H1 (cell line): ENCODE measurements around the gene TINAGL1. TPM values are rescaled to one million over a fixed set of nuclear protein-coding genes. Genes with fewer than 3 reads are reported as not detected.

ENCODE experiments used
- CTCF ChIA-PET: fragments of 300-600 bp; sonication (Branson Sonifier 250); formaldehyde crosslinking; loops from one replicate; lab custom pipeline; 2021; ENCODE audit not compliant: partially characterized antibody; lab: Charles Lee
- POLR2A ChIA-PET: fragments of 300-600 bp; sonication (Branson Sonifier 250); formaldehyde crosslinking; loops from one replicate; lab custom pipeline; 2021; ENCODE audit warnings: inconsistent platforms; ENCODE audit not compliant: partially characterized antibody; lab: Charles Lee
- DNase-seq, 2 experiments: peaks; one replicate each; pipeline versions ENCODE4 v3.0.0 to v3.0.0-alpha.2; 2010 to 2022; ENCODE audit warnings: low spot score in 2 of 2, low read depth in 1 of 2, mixed read lengths in 1 of 2
- FAIRE-seq: peaks from 2 replicates; lab custom pipeline; 2011; peaks lifted over from hg19 to GRCh38; lab: Jason Lieb, UNC
- H2AFZ ChIP-seq: 2 replicates; pipeline ENCODE4 v1.8.1; 2012; ENCODE audit warnings: low read length, inconsistent platforms
- H2AK5ac ChIP-seq: 2 replicates; pipeline ENCODE4 v1.6.1; 2013; ENCODE audit warnings: low read depth, low read length
- H2BK120ac ChIP-seq: replicated peaks from 2 replicates; pipeline ENCODE3; 2013; ENCODE audit warnings: low read depth, low read length, inconsistent platforms
- H2BK12ac ChIP-seq: 2 replicates; pipeline ENCODE4 v1.6.1; 2013; ENCODE audit warnings: low read depth, low read length
- H2BK15ac ChIP-seq: 2 replicates; pipeline ENCODE4 v1.6.1; 2013; ENCODE audit warnings: low read length
- H2BK20ac ChIP-seq: 2 replicates; pipeline ENCODE4 v1.6.1; 2013; ENCODE audit warnings: low read length
- H2BK5ac ChIP-seq: 2 replicates; pipeline ENCODE4 v1.6.1; 2013; ENCODE audit warnings: low read depth, low read length
- H3K14ac ChIP-seq: 2 replicates; pipeline ENCODE4 v1.6.1; 2013; ENCODE audit warnings: inconsistent platforms; ENCODE audit not compliant: insufficient read length
- H3K18ac ChIP-seq: 2 replicates; pipeline ENCODE4 v1.6.1; 2013; ENCODE audit warnings: low read length; ENCODE audit errors: extremely low read depth
- H3K23ac ChIP-seq: 2 replicates; pipeline ENCODE4 v1.6.1; 2013; ENCODE audit warnings: inconsistent platforms; ENCODE audit not compliant: insufficient read length
- H3K23me2 ChIP-seq: 2 replicates; pipeline ENCODE4 v1.6.1; 2013; ENCODE audit warnings: low read depth, low read length
- H3K27ac ChIP-seq: 2 replicates; pipeline ENCODE4 v1.6.1; 2011; ENCODE audit warnings: low read depth, low read length, inconsistent platforms
- H3K27me3 ChIP-seq, 4 experiments: replicated peaks in 1 of 4; 1 replicate in 1 of 4; 2 replicates in 3 of 4; pipeline versions ENCODE4 v1.6.1 to v1.8.1; 2011 to 2013; ENCODE audit warnings: low read length in 3 of 4, mild to moderate bottlenecking in 3 of 4, inconsistent platforms in 2 of 4, mixed read lengths in 2 of 4, moderate library complexity in 1 of 4; ENCODE audit not compliant: control insufficient read depth in 3 of 4, insufficient read depth in 3 of 4; ENCODE audit errors: extremely low read depth in 1 of 4
- H3K36me3 ChIP-seq, 4 experiments: 2 replicates each; pipeline versions ENCODE4 v1.6.1 to v1.8.1; 2011 to 2013; ENCODE audit warnings: mild to moderate bottlenecking in 4 of 4, low read length in 3 of 4, moderate library complexity in 2 of 4, control low read depth in 1 of 4, inconsistent platforms in 1 of 4; ENCODE audit not compliant: insufficient read depth in 4 of 4, control insufficient read depth in 2 of 4
- H3K4ac ChIP-seq: replicated peaks from 2 replicates; pipeline ENCODE3; 2013; ENCODE audit warnings: low read length, low read depth, mixed read lengths, inconsistent platforms; ENCODE audit not compliant: insufficient read length
- H3K4me1 ChIP-seq, 4 experiments: replicated peaks in 1 of 4; 1 replicate in 1 of 4; 2 replicates in 3 of 4; pipeline versions ENCODE4 v1.6.1 to v1.8.1; 2011 to 2013; ENCODE audit warnings: low read length in 3 of 4, inconsistent platforms in 2 of 4, mixed read lengths in 1 of 4; ENCODE audit not compliant: insufficient read depth in 4 of 4, control insufficient read depth in 3 of 4
- H3K4me2 ChIP-seq, 2 experiments: 2 replicates each; pipeline versions ENCODE4 v1.6.1 to v1.8.1; 2011 to 2013; ENCODE audit warnings: low read depth in 2 of 2, low read length in 2 of 2, control low read depth in 1 of 2, inconsistent platforms in 1 of 2, mild to moderate bottlenecking in 1 of 2; ENCODE audit not compliant: insufficient read depth in 1 of 2
- H3K4me3 ChIP-seq, 4 experiments: fragments of 200-600, 300-600 bp in 1 of 4; sonication (generic), shearing (Covaris generic), sonication (Bioruptor Twin) in 1 of 4; 2 replicates each; pipeline versions ENCODE4 v1.5.1 to v1.8.1; 2011 to 2016; ENCODE audit warnings: low read length in 4 of 4, low read depth in 3 of 4, control low read depth in 2 of 4, inconsistent platforms in 2 of 4, mild to moderate bottlenecking in 2 of 4, mixed read lengths in 1 of 4, moderate library complexity in 1 of 4; ENCODE audit not compliant: insufficient read depth in 2 of 4; ENCODE audit errors: extremely low read depth in 1 of 4
- H3K56ac ChIP-seq: replicated peaks from 2 replicates; pipeline ENCODE3; 2013; ENCODE audit warnings: low read depth, mild to moderate bottlenecking, mixed read lengths, low read length, inconsistent platforms; ENCODE audit not compliant: insufficient read length
- H3K79me1 ChIP-seq: 2 replicates; pipeline ENCODE4 v1.6.1; 2013; ENCODE audit warnings: low read depth, low read length, control low read depth
- H3K79me2 ChIP-seq, 2 experiments: 2 replicates each; pipeline versions ENCODE4 v1.6.1 to v1.8.1; 2012 to 2013; ENCODE audit warnings: low read length in 2 of 2, mild to moderate bottlenecking in 2 of 2, inconsistent platforms in 1 of 2; ENCODE audit not compliant: insufficient read depth in 2 of 2, control insufficient read depth in 1 of 2
- H3K9ac ChIP-seq, 4 experiments: replicated peaks in 1 of 4; 1 replicate in 1 of 4; 2 replicates in 3 of 4; pipeline versions ENCODE4 v1.6.1 to v1.8.1; 2011 to 2013; ENCODE audit warnings: low read depth in 3 of 4, low read length in 3 of 4, control low read depth in 2 of 4, mild to moderate bottlenecking in 2 of 4, moderate library complexity in 2 of 4, inconsistent platforms in 1 of 4; ENCODE audit errors: extremely low read depth in 1 of 4
- H3K9me3 ChIP-seq, 2 experiments: 2 replicates each; pipeline versions ENCODE4 v1.6.1 to v1.8.1; 2012 to 2013; ENCODE audit warnings: mild to moderate bottlenecking in 2 of 2, moderate library complexity in 2 of 2, control low read depth in 1 of 2, inconsistent platforms in 1 of 2, low read depth in 1 of 2, low read length in 1 of 2, mixed read lengths in 1 of 2; ENCODE audit not compliant: insufficient read depth in 2 of 2
- H4K20me1 ChIP-seq, 2 experiments: replicated peaks in 1 of 2; 2 replicates each; pipeline versions ENCODE3 to v1.8.1; 2011 to 2013; ENCODE audit warnings: inconsistent platforms in 2 of 2, low read length in 2 of 2, mild to moderate bottlenecking in 1 of 2; ENCODE audit not compliant: insufficient read depth in 2 of 2, control insufficient read depth in 1 of 2
- H4K5ac ChIP-seq: 2 replicates; pipeline ENCODE4 v1.6.1; 2013; ENCODE audit warnings: low read length, low read depth, mixed read lengths, inconsistent platforms; ENCODE audit not compliant: insufficient read length
- H4K8ac ChIP-seq: 2 replicates; pipeline ENCODE4 v1.8.0; 2013; ENCODE audit warnings: mild to moderate bottlenecking, moderate library complexity, low read length, inconsistent platforms; ENCODE audit not compliant: insufficient read depth; ENCODE audit errors: extremely low read depth
- H4K91ac ChIP-seq: replicated peaks from 2 replicates; pipeline ENCODE3; 2013; ENCODE audit warnings: low read length, mixed read lengths, inconsistent platforms; ENCODE audit not compliant: insufficient read length
- BCL11A ChIP-seq, 2 experiments: IDR thresholded peaks; one replicate each; pipeline ENCODE4 v1.6.1; 2011; ENCODE audit warnings: low read depth in 2 of 2, low read length in 2 of 2, mild to moderate bottlenecking in 2 of 2
- SUZ12 ChIP-seq: fragments of 200-600 bp; sonication (generic); IDR thresholded peaks from 2 replicates; pipeline ENCODE4 v1.6.1; 2012; ENCODE audit warnings: mild to moderate bottlenecking, inconsistent platforms, low read length, moderate library complexity, mixed read lengths
- WGBS, 2 experiments: shearing (Covaris generic) in 1 of 2; methylation state at CpG; one replicate each; pipeline versions ENCODE4 v1.1.6 to v1.1.7; 2013 to 2015; ENCODE audit warnings: low lambda C conversion rate in 2 of 2, mixed read lengths in 2 of 2, inconsistent platforms in 1 of 2, low coverage in 1 of 2, missing lambda C conversion rate in 1 of 2; ENCODE audit not compliant: insufficient replicate concordance in 2 of 2, insufficient coverage in 1 of 2, insufficient read length in 1 of 2; ENCODE audit errors: extremely low coverage in 1 of 2, missing lambda C conversion rate in 1 of 2; 5-methylcytosine and 5-hydroxymethylcytosine counted together
- polyA plus RNA-seq, 7 experiments: library from polyadenylated mRNA; depleted of rRNA in 3 of 7; stranded (reverse) in 5 of 7; unstranded in 2 of 7; fragments of >200 nt in 5 of 7; fragments of 200-250 nt in 2 of 7; gene quantifications; 1 replicate in 5 of 7; 2 replicates in 1 of 7; 4 replicates in 1 of 7; pipeline versions ENCODE4 v1.2.1 to v1.2.3, GENCODE V29; 2011 to 2013; ENCODE audit warnings: missing spikeins in 2 of 7, mixed read lengths in 2 of 7
- total RNA-seq: library from RNA; stranded (reverse); fragmentation: NEBNext Ultra II Directional; extraction: Animal tissue kit (Norgen Biotek cat#: 25700); gene quantifications from 2 replicates; pipeline ENCODE4 v1.2.1, GENCODE V29; 2021
- TF ChIP-seq, protein P1 (sequence below), 3 experiments: IDR thresholded peaks; 1 replicate in 2 of 3; 2 replicates in 1 of 3; pipeline versions ENCODE4 v1.5.1 to v1.6.1; 2011; ENCODE audit warnings: low read length in 3 of 3, mild to moderate bottlenecking in 3 of 3, inconsistent platforms in 2 of 3, low read depth in 1 of 3, moderate library complexity in 1 of 3; ENCODE audit not compliant: insufficient read depth in 1 of 3; ENCODE audit errors: control extremely low read depth in 1 of 3

Gene TINAGL1
- total and polyA plus RNA-seq, 2 of the 8 experiments (the other 6 are each of a cell fraction or from before 2014, with no cell fraction given), result 11.2 to 21.7 TPM

DNA sequence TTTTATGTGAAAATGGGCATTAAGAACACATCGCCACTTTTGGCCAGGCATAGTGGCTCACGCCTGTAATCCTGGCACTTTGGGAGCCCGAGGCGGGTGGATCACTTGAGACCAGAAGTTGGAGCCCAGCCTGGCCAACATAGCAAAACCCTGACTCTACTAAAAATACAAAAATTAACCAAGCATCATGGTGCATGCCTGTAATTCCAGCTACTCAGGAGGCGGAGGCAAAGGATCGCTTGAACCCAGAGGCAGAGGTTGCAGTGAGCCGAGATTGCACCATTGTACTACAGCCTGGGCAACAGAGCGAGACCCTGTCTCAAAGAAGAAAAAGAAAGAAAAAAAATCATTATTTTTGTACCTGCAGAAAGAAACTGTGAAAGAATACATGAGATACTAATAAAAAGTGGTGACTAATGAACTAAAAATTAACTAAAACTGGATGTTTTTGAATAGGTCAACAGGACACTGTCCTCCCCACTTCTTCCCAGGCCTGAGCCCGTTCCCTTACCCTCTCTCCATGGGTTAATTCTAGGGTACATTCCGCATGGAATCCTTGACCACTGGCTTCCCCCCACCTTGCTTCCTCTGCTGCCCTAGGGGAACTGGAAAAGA, 8.3 kb upstream of the TINAGL1 start:
- Histone ChIP-seq H3K4me1 (peaks cover 0 to 6% (median 5%) of the 10 kb centered on the region in 4 experiments; a peak in 5 of 7 replicates), H3K4me3 (no peak overlapping the region), H2BK5ac (no peak overlapping the region), H3K23ac (no peak overlapping the region), H2AK5ac (no peak overlapping the region), H4K8ac (no peak overlapping the region), H3K18ac (no peak overlapping the region), H4K5ac (no peak overlapping the region), H3K79me1 (no peaks in the 10 kb centered on the region), H3K79me2 (no peaks in the 10 kb centered on the region), H3K27ac (no peak overlapping the region), H2BK120ac (no peak overlapping the region), H3K9me3 (no peaks in the 10 kb centered on the region), H3K56ac (no peak overlapping the region), H2AFZ (no peak overlapping the region), H4K91ac (no peak overlapping the region), H3K4me2 (no peak overlapping the region), H2BK15ac (no peak overlapping the region), H3K4ac (no peak overlapping the region), H3K27me3 (no peaks in the 10 kb centered on the region; a peak in 1 of 7 replicates), H3K36me3 (no peaks in the 10 kb centered on the region), H3K9ac (no peak overlapping the region), H3K14ac (no peak overlapping the region), H2BK20ac (no peak overlapping the region), H4K20me1 (no peaks in the 10 kb centered on the region), H2BK12ac (no peak overlapping the region), H3K23me2 (no peaks in the 10 kb centered on the region)
- TF ChIP-seq, protein P1, sequence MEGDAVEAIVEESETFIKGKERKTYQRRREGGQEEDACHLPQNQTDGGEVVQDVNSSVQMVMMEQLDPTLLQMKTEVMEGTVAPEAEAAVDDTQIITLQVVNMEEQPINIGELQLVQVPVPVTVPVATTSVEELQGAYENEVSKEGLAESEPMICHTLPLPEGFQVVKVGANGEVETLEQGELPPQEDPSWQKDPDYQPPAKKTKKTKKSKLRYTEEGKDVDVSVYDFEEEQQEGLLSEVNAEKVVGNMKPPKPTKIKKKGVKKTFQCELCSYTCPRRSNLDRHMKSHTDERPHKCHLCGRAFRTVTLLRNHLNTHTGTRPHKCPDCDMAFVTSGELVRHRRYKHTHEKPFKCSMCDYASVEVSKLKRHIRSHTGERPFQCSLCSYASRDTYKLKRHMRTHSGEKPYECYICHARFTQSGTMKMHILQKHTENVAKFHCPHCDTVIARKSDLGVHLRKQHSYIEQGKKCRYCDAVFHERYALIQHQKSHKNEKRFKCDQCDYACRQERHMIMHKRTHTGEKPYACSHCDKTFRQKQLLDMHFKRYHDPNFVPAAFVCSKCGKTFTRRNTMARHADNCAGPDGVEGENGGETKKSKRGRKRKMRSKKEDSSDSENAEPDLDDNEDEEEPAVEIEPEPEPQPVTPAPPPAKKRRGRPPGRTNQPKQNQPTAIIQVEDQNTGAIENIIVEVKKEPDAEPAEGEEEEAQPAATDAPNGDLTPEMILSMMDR (IDR thresholded peaks at IDR 0.05; ENCODE audit: control extremely low read depth in 1 of 3, insufficient read depth in 1 of 3, low read depth in 1 of 3, low read length in 3 of 3), result no peak
- TF ChIP-seq SUZ12 (no peak), BCL11A (IDR thresholded peaks at IDR 0.05; ENCODE audit: low read depth in 2 of 2, low read length in 2 of 2) (no peak)
- WGBS, 2 experiments, result 90% methylated on average over 10 of the region's 10 CpGs; no CpG with 5 or more reads in 1 of the 2 experiments
- DNase-seq, result no peak
- ChIA-PET POLR2A (interaction anchor here (0.5 to 1.8 kb wide), 2 partner anchors 10 to 276 kb away, joined by 3 to 6 read pairs; no protein-coding TSS in a partner anchor), CTCF (interaction anchor here (0.7 to 6.5 kb wide), 8 partner anchors 23 to 147 kb away, joined by 3 to 62 read pairs (median 4); no protein-coding TSS in a partner anchor)
- no peak for FAIRE-seq
